AG09319 (cell line): ENCODE data around the gene BTBD9.

Source experiments
- DNase-seq: peaks from one replicate; pipeline ENCODE4 v3.0.0-alpha.2; 2010; ENCODE audit warnings: low read depth; ENCODE audit errors: extremely low read depth
- TF ChIP-seq, protein P1 (sequence below): IDR thresholded peaks from 2 replicates; pipeline ENCODE4 v1.5.1; 2011; ENCODE audit warnings: low read depth, mild to moderate bottlenecking, inconsistent platforms, low read length, moderate library complexity

The BTBD9 gene

DNA sequence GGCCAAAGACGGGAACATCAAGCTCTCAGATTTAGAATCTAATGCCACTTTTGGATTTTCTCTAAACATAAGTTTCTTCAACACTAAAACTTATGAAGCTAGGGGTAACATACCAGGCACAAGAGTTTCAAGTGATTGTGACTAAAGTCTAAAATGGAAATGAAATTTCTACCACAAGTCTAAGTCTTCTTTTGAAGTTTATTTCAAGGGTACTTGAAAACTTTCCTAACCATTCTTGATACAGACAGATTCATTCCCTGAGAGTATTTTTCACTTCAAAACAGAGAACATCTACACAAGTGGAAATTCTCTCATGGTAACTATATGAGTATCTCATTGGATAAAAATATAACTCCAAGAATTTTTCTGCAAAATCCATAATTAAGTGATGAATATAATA lies 56.2 kb downstream of the BTBD9 start:
- TF ChIP-seq, protein P1, sequence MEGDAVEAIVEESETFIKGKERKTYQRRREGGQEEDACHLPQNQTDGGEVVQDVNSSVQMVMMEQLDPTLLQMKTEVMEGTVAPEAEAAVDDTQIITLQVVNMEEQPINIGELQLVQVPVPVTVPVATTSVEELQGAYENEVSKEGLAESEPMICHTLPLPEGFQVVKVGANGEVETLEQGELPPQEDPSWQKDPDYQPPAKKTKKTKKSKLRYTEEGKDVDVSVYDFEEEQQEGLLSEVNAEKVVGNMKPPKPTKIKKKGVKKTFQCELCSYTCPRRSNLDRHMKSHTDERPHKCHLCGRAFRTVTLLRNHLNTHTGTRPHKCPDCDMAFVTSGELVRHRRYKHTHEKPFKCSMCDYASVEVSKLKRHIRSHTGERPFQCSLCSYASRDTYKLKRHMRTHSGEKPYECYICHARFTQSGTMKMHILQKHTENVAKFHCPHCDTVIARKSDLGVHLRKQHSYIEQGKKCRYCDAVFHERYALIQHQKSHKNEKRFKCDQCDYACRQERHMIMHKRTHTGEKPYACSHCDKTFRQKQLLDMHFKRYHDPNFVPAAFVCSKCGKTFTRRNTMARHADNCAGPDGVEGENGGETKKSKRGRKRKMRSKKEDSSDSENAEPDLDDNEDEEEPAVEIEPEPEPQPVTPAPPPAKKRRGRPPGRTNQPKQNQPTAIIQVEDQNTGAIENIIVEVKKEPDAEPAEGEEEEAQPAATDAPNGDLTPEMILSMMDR, result no peak
- no peak for DNase-seq

DNA sequence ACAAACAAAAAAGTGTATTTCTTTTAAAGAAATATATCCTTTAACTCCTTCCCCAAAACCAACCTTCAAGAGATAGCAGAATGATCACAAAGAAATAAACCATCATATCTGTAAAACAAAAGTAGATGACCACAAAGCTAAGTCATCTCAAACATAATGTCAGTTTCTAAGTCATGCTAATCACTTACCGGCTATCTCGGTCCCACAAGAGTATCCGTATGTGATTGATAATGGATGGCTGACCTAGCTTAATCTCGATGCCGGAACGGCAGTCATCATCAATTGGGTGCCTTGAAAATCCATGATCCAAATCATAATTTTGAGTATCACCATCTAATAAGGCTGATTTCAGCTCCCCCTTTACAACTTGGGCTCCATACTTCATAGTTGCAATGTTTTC lies 59.7 kb downstream of the BTBD9 start:
- DNase-seq, result no peak
- TF ChIP-seq, protein P1, result no peak

DNA sequence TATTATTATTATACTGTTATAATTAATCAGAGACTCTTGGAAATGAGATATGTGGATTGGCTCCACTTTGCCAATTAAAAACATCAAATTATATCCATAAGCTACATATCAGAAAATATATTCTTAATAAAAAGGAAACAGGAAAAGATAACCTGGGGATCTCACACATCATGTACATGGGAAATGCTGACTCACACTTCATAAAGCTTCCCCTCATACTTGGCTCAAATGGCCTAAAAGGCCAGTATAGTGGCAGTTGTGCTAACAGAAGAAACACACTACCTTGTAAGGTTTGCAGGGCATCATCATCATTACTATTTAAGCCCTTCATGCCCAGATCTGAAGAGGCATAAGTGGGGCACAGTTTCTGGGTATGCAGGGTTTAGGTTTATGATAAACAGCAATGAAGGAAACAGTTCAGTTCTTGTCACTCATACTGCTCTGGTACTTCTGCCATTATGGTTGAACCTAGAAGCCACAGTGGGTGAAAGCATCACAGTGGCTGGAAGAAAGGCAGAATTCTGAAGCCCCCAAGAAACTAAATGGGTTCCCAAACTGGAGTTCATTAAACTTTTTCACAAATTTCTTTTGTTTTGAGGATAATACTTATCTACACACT lies 60.6 kb downstream of the BTBD9 start:
- TF ChIP-seq, protein P1, result no peak
- no peak for DNase-seq

DNA sequence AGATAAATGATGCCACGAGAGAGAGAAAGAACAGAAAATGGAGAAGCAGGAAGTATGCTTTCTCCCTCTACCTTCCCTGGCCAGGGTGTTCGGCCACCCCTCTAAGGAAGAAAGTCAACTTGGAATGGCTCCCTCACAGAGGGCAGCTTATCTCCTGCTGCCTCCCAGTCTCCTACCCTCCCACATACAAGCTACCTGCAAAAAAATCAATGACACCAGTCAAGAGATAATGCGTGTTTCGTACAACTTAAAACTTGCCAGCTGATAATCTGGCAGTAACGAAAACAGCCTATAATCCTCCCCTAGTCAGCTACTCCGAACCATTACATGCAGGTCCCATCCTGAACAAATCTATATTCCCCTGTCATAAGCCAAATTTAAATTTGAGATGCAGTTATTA lies 61.7 kb downstream of the BTBD9 start:
- TF ChIP-seq, protein P1, result no peak
- no peak for DNase-seq

DNA sequence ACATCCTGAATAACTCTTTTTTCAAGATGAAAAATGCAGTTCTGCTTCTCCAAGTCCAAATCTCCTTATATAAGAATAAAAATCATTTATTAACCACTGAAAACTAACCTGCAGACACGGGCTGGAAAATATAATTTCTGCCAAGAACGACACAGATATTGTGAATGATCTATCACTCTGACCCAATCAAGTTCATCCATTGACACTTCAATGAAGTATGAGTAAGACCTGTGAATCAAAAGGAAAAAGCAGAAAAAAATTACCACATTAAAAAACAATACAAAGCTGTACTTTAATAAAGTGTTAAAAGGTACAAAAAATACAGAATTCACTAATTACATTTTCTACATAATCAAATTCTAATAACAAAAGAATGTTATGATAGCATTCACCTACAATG lies 62.2 kb downstream of the BTBD9 start:
- TF ChIP-seq, protein P1, result no peak
- DNase-seq, result no peak

DNA sequence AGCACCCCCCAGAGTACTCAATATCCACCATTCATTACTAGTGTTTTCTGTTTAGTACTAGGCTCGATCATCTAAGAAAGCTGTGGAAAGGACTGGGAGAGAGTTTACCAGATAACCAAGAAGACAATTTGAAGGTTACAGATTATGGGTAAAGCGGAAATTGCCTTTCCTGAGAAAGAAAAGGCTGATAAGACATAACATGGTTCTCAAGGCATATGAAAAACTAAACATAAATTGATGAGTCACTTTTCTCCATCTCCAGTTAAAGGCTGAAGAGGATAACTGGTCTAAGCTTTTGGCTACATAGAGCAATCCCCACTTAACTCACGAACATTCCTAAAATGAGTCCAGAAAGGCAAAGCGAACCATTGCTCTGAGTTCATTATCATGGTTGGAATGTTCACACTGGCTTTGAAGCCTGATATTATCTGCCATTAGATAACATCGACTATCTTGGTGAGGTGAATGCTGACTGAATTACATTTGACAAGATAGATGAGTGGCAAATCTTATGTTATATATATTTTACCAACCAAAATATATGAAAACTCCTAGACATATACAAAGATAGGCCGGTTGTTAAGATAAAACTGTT lies 65.8 kb downstream of the BTBD9 start:
- DNase-seq, result no peak
- TF ChIP-seq, protein P1, result no peak

DNA sequence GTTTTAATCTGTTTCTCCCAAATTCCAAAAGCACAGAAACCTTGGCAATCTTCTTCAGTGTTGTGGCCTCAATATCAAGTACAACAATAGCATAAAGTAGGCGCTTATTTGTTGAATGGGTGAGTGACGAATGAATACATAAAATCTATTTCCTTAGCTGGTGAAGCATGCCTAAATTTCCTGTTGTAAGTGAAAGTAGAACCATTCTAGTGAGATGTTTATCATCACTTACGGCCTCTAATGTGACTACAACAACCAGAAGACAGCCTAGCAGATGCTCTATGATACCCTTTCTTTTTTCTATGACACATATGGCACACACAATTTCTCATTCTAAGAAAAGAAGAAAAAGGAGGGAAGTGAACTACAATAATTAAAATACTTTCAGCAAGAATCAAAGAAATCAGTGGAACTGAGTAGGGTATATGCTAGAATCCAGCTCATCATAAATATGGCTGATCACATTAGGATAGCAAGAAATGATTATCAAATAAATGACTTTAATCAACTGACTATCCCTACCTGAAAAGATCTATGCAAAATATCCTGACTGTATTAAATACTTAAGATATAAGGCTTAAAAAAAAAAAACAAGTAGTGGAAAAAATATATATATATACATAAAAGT lies 67.4 kb downstream of the BTBD9 start:
- DNase-seq, result no peak
- TF ChIP-seq, protein P1, result no peak
